ENCODE measurements around the gene C20orf204. TPM values are rescaled to one million over a fixed set of nuclear protein-coding genes. Genes with fewer than 3 reads are reported as not detected.

Gene C20orf204
- total and polyA plus RNA-seq, 2 of the 4 experiments (the other 2 are of a cell fraction) = 0.09 to 0.18 TPM

- Histone ChIP-seq H3K4ac (ENCODE audit: low read depth, low read length) (no peak overlapping the region), H3K4me2 (ENCODE audit: low read depth, low read length) (no peak overlapping the region), H3K79me1 (ENCODE audit: low read depth in 1 of 2, low read length in 2 of 2) (no peaks in the 10 kb centered on the region), H2BK5ac (ENCODE audit: low read depth, low read length, poor library complexity, severe bottlenecking) (no peak overlapping the region), H2AK5ac (ENCODE audit: low read depth, low read length) (no peak overlapping the region), H3K14ac (replicated peaks; ENCODE audit: low read depth, low read length) (no peak overlapping the region), H2BK15ac (ENCODE audit: low read depth, low read length) (no peak overlapping the region), H3K36me3 (ENCODE audit: control insufficient read depth, insufficient read depth, low read length) (no peaks in the 10 kb centered on the region), H3K56ac (ENCODE audit: extremely low read depth, insufficient read depth, low read length) (no peak overlapping the region), H3K4me1 (ENCODE audit: control insufficient read depth, insufficient read depth, low read length) (no peaks in the 10 kb centered on the region; the same call in 1 of the 2 replicates), H2BK20ac (ENCODE audit: low read depth, low read length) (no peak overlapping the region), H2AK9ac (replicated peaks; ENCODE audit: low read depth, low read length, poor library complexity) (no peak overlapping the region), H3K27ac (ENCODE audit: insufficient read depth, low read length) (no peak overlapping the region), H3K27me3 (ENCODE audit: control insufficient read depth, insufficient read depth, low read length) (peaks cover 45% of the 10 kb centered on the region), H3K9me3 (ENCODE audit: control insufficient read depth, insufficient read depth, low read length) (no peaks in the 10 kb centered on the region), H3K9me1 (ENCODE audit: insufficient read depth, low read length) (no peaks in the 10 kb centered on the region), H2BK120ac (ENCODE audit: low read depth, low read length) (no peak overlapping the region), H3K9ac (ENCODE audit: low read depth, low read length) (no peak overlapping the region), H3K18ac (ENCODE audit: low read depth, low read length) (no peak overlapping the region), H3K4me3 (ENCODE audit: insufficient read depth, low read depth, low read length) (no peak overlapping the region), H4K91ac (ENCODE audit: insufficient read depth, low read depth, low read length) (no peak overlapping the region), H3K23ac (ENCODE audit: low read depth, low read length) (no peak overlapping the region), H4K8ac (ENCODE audit: low read depth in 2 of 2, low read length in 2 of 2) (no peak overlapping the region), H4K5ac (ENCODE audit: low read depth, low read length) (no peak overlapping the region), H2AFZ (replicated peaks; ENCODE audit: low read length, poor library complexity) (peak overlapping the region; percentile 43), H4K20me1 (ENCODE audit: insufficient read depth, low read length) (no peaks in the 10 kb centered on the region)
- intact Hi-C loops (cut with micrococcal nuclease) (no loop called here), in situ Hi-C loops (cut with MboI; ENCODE audit: low sequenced_read_pairs) (no loop called here), dilution Hi-C loops (cut with HindIII; ENCODE audit: low sequenced_read_pairs, unreplicated experiment) (no loop called here)
- ATAC-seq (ENCODE audit: low read depth) (no peak), DNase-seq (no peak)
- WGBS, 2 experiments (ENCODE audit: extremely low coverage in 2 of 2, insufficient read length in 1 of 2) = no CpG with 5 or more reads among the region's 10 CpGs
- BruUV-seq (replicated peaks) = no TSS peak
- CTCF ChIA-PET = no interaction called here
- POLR2A ChIA-PET (ENCODE audit: unreplicated experiment) = no interaction called here
- TF ChIP-seq RCOR1 (IDR thresholded peaks at IDR 0.05; ENCODE audit: insufficient replicate concordance, low read length) (no peak), MAZ (IDR thresholded peaks at IDR 0.05; ENCODE audit: borderline replicate concordance, low read depth, low read length) (no peak), BHLHE40 (IDR thresholded peaks at IDR 0.05; ENCODE audit: low read depth, low read length) (no peak), SMC3 (IDR thresholded peaks at IDR 0.05; ENCODE audit: low read depth, low read length) (no peak), RFX5 (IDR thresholded peaks at IDR 0.05; ENCODE audit: low read depth, low read length) (no peak), RAD21 (IDR thresholded peaks at IDR 0.05; ENCODE audit: low read length) (no peak), MXI1 (IDR thresholded peaks at IDR 0.05; ENCODE audit: borderline replicate concordance, low read depth, low read length) (no peak)
- TF ChIP-seq, protein P1, sequence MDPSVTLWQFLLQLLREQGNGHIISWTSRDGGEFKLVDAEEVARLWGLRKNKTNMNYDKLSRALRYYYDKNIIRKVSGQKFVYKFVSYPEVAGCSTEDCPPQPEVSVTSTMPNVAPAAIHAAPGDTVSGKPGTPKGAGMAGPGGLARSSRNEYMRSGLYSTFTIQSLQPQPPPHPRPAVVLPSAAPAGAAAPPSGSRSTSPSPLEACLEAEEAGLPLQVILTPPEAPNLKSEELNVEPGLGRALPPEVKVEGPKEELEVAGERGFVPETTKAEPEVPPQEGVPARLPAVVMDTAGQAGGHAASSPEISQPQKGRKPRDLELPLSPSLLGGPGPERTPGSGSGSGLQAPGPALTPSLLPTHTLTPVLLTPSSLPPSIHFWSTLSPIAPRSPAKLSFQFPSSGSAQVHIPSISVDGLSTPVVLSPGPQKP (IDR thresholded peaks at IDR 0.05; ENCODE audit: borderline replicate concordance, low read depth, low read length) = no peak
- TF ChIP-seq, protein P2, sequence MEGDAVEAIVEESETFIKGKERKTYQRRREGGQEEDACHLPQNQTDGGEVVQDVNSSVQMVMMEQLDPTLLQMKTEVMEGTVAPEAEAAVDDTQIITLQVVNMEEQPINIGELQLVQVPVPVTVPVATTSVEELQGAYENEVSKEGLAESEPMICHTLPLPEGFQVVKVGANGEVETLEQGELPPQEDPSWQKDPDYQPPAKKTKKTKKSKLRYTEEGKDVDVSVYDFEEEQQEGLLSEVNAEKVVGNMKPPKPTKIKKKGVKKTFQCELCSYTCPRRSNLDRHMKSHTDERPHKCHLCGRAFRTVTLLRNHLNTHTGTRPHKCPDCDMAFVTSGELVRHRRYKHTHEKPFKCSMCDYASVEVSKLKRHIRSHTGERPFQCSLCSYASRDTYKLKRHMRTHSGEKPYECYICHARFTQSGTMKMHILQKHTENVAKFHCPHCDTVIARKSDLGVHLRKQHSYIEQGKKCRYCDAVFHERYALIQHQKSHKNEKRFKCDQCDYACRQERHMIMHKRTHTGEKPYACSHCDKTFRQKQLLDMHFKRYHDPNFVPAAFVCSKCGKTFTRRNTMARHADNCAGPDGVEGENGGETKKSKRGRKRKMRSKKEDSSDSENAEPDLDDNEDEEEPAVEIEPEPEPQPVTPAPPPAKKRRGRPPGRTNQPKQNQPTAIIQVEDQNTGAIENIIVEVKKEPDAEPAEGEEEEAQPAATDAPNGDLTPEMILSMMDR (conservative IDR thresholded peaks at IDR 0.05; ENCODE audit: low read depth, low read length) = no peak
Observed at GRCh38 chr20:64052326-64052722, 16.3 kb downstream of the C20orf204 start.

Data from IMR-90 (cell line).